HG02642 (cell line): ENCODE measurements around the gene PGS1.

Experiments
- ATAC-seq: cut with Tn5 transposase; IDR thresholded peaks from one replicate; pipeline ENCODE4 v1.9.1; 2021; ENCODE audit warnings: mild to moderate bottlenecking; ENCODE audit not compliant: unreplicated experiment, poor library complexity

PGS1 gene

DNA sequence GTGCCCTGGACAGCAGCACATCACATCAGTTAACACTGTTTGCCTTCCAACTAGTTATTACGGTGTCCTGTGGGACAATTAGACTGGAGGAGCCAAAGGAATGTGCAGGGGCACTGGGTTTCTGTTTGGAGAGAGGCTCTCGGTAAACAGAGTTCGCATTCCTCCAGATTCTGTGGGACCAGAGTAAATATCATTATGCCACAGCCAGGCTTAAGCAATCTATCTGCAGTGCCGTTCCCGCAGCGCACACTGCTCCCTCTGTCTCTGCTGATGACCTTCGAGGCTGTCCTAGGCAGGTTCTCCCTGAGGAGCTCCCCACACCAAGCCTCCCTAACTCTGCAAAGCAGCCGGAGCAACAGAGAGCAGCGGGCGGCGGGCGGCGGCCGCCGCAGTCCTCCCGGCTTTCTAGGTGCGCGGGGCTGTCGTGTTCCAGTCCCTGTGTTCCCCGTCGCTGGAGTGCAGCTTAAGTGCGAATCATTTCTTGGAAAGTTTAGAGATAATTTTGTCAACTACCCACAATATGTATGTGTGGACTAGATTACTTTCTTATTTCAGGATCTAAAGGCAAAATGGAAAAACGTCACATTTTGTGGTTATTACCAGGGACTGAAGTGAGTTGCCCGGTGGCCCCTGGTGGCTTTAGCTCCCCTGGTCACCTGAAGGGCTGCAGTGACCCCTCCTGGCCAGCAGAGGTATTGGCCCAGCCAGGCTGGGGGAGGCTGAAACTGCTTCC lies 43.3 kb downstream of the PGS1 start:
- no peak for ATAC-seq

DNA sequence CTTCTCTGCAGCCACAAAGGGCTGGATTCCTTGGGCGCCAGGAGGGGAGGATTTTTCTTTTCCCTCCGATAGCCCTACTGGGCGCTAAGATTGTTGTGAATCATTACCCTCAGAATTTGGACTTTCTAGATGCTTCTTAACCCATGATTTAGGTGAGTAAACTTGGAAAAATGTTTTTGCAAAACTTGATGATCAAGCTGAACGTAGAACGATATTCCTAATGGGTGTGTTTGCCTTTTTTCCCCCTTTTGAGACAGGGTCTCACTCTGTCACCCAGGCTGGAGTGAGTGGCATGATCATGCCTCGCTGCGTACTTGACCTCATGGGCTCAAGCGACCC lies 43.8 kb downstream of the PGS1 start:
- ATAC-seq = no peak

DNA sequence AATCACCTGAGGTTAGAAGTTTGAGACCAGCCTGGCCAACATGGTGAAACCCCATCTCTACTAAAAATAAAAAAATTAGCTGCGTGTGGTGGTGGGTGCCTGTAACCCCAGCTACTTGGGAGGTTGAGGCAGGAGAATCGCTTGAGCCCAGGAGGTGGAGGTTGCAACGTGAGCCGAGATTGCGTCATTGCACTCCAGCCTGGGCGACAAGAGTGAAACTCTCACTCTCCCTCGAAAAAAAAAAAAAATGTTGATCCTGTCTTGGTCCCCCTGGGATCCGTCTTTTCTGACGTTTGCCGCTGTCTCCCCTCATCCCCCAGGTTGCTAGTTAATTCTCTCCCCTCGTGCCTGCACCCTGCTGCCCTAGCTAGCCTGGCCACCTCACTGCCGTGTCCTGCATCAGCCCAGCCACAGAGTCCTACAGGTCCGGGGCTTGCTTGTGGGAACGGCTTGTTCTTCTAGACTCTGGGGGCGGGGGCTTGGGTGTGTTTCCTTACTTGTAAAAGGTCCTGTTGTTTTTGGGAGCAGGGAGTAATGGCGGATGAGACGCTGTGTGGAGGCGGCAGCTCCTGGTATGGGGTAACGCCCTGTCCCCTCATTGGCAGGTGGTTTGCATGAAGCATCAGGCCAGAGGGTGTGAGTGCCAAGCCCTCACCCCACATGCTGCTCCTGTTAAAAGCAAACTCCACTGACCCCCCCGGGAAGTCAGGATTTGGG lies 44.6 kb downstream of the PGS1 start:
- no peak for ATAC-seq

DNA sequence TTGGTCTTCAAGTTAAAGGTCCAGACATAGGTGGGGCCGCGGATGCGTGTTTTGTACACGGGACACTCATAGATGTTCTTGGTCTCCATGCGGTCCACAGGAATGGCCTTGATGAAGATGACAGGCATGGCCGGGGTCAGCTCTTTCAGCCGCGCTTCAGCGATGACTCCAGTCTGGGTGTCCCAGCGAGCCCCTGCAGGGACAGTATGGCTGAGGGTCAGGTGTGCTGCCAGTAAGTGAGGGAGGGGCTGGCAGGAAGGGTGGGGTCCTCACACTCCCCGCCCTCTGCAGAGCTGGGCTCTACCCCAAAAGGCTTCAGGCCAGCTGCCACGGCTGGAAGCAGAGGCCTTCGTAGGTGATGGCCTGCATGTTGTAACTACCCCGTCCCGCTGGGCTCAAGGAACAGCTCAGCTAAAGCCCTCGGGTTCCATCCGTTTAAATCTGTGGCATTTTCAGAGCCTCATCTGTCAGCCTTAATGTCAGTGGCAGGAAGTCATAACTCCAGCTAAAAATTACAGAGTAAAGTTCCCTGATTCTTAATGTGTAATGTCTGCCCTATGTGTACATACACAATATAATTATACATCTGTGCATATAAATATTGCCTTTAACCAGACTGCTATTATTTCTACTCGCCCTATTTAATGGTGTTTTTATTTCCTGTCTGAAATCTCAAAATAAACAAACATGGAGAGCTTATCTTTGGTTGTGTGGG lies 45.7 kb downstream of the PGS1 start:
- ATAC-seq = no peak

DNA sequence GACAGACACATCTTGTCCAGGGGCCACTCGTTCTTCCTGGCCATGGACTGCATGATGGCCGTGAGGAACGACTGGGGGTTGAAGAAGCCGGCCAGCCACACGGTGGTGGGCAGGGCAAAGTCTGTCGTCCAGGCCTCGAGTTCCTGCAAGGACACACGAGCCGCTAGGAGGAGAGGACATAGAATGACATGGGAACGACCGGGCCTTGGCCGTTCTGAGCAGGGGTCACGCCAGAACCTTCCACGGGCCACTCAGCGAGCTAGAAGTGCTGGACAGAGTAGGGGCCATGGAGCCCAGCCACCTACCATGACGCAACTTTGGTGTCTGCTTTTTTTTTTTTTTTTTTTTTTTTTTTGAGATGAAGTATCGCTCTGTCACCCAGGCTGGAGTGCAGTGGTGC lies 47.0 kb downstream of the PGS1 start:
- no peak for ATAC-seq

DNA sequence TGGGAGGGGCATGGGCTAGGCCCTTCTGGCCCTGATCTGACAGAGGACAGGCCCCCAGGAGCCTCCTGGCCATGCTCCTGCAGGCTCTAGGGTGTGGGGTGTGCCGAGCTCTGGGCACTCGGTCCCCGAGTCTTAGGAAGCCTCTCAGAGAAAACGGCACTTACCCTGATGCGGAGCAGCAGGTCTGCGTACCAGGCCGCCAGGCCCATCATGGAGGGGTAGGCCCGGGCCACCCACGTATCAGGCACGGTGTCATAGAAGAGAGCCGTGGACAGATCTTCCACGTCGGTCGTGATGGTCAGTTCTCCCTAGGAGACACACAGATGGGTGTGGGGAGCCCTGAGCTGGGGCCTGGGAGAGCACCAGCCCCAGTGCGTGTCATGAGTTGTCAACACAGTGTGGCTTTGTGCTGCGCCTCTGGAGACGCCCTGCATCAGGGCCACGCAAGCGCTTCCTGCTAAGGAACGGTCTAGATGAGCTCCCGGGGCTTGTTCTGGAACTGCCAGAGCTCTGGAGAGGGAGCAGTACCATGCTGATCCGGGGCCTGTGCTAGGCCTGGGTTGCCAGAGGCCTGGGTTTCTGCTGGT lies 47.9 kb downstream of the PGS1 start:
- no peak for ATAC-seq

DNA sequence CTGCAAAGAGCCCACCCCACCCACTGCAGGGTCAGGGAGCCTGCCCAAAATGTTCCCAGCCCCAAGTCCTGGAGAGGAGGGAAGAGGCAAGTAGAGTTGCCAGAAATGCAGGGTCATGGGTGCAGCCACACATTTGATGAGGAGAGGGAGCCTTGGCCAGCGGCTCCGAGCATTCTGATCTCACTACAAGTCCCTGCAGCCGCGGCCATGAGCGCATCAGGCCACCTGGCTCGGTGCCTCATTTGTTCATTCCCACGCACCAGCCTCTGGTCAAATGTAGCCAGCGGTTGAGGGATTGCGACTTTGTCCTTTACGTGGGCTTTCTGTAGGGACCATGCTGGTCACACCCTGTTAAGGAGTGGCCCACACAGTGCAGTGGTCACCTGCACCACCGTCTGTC lies 48.7 kb downstream of the PGS1 start:
- ATAC-seq = no peak

DNA sequence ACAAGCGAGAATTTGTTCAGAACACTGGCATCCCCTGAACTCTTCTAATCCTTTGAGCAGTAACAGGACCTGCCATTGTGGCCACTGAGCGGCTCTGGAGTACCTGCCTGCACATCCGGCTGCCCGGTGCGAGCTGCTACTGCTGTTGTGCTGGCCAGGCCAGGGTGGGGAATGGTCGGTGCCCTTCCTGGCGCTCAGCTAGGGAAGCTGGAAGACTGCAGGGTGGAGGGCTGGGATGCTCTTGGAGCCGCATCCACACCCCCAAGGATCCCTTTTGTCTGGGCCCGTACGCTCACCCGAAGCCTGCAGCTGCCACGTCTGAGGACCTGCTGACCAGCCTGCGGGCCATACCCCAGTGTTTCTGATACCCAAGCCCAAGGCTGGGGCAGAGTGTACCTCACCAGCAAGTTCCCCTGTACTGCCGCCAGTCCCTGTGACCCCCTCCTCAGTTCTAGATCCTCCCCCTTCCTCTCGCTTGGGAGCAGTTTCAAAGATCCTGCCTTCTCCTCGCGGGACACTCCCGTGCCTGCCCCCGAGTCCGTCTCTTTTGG lies 49.7 kb downstream of the PGS1 start:
- ATAC-seq = no peak

DNA sequence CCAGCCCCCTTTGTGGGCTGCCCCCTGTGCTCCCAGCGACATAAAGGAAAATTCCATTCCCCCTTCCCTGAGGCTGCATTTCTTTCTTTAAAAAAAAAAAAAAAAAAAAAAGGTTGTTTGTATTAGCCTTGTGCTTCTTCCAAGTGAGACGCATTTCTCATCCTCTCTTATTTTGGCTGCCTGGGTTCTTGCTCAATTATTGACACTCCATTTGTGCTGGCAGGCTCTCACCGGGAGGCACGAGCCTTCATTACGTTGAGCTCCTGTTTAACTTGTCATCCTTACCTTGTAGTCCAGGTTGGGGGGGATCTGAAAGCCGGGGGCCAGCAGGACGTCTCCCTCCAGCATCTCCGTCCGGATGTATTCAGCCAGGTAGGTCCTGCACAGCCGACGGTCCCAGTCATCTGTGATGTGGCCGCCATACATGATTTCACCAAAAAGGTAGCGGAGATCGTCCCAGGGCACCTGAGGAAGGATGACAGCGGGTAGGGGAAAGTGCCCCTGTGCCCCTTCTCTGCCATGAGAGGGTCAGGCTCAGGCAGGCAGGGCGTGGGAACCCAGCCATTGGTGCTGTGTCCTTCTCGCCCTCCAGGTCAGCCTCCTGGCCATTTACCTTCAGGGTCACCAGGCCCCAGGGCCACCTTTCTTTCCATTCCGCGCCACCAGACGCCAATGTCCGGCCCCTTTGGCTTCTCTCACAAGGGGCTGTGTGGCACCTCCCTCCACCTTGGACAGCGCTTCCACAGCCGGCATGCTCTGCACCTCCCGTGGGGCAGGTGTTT lies 50.6 kb downstream of the PGS1 start:
- no peak for ATAC-seq

DNA sequence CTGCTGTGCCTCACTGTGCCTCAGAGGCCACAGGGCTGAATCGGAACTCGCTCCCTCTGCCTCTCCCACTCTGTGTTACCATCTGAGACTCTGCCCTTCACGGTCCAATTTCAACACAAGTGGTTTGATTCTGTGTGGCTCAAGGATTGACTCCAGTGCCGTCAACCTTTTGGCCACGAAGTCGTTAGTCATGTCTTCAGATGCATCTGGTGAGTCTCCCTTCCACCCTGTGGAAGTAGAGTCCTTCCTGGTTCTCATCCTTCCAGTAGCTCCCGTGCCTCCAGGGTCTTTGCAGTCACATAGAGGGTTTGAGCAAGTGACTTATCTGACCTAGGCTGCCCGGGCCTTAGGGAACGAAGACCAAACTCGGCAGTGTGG lies 51.2 kb downstream of the PGS1 start:
- ATAC-seq = no peak

DNA sequence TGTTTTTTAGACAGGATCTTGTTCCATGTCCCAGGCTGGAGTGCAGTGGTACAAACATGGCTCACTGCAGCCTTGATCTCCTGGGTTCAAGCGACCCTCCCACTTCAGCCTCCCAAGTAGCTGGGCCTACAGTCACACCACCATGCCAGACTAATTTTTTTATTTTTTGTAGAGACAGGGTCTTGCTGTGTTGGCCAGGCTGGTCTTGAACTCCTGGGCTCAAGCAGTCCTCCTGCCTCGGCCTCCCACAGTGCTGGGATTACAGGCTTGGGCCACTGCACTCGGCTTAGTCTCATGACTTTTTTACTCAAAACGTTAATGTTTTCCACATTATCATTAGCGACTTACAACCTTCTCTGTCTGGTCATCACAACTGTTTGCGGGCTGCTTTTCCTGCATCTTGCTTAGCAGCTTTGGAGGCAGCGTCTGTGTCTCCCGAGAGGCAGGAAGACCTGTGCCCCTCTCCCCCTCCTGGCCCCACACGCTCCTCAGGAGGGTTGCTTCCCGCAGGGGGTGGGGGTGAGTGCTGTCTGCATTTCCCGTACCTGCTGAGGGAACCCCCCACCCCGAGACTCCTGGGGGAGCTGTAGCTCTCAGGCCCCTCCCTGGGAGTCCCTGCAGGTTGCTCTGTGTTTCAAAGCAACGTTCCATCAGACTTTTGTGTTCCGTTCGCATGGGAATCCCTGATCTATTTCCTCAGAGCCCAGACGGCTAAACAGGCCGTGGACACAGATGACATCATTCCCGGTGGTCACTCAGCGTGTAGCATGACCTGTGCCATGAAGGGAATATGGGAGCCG lies 52.6 kb downstream of the PGS1 start:
- no peak for ATAC-seq

DNA sequence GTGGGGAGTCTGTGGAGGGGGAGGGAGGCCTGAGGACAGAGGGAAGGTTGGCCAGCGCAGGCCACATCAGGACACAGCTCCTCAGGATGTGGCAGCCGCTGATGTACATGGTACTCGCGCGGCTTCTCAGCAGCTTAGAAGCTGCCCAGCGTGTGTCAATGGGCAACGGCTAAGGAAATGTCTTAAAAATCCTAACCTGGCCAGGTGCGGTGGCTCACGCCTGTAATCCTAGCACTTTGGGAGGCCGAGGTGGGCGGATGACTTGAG lies 53.2 kb downstream of the PGS1 start:
- ATAC-seq = no peak

DNA sequence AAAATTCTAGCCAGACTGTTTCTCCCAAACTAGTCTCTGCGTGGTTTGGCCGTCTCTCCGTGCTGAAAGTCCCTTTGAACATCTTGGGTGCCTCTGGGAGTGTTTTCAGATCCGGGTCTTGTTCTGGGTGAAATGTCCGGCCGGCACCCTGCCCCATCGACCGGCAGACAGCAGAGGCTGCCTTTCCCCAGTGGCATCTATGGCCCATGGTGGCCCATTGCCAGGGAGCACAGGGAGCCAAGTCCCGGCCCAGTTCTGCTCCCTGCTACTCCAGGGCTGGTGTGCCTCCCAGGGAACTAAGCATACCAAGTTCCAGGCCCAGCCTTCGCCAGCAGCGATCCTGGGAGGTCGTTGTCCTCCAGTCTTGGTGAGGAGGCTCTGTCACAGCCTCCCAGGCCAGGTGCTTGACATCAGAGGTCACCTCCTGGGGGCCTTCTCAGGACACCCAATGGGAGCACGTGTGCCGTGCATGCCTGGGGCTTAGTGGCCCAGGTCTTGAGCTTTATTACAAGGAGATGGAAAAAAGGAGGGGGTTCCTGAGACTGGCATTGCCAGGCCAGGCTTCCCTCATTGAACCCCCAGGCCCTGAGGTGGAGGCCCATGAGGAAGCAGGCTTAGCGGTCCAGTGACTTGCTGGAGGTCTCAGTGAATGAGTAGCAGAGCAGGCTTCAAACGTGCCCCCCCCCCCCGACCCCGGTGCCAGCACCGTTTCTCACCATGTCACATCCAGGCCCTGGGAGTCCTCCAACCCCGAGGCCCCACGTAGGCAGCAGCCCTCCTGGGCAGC lies 54.0 kb downstream of the PGS1 start:
- no peak for ATAC-seq

DNA sequence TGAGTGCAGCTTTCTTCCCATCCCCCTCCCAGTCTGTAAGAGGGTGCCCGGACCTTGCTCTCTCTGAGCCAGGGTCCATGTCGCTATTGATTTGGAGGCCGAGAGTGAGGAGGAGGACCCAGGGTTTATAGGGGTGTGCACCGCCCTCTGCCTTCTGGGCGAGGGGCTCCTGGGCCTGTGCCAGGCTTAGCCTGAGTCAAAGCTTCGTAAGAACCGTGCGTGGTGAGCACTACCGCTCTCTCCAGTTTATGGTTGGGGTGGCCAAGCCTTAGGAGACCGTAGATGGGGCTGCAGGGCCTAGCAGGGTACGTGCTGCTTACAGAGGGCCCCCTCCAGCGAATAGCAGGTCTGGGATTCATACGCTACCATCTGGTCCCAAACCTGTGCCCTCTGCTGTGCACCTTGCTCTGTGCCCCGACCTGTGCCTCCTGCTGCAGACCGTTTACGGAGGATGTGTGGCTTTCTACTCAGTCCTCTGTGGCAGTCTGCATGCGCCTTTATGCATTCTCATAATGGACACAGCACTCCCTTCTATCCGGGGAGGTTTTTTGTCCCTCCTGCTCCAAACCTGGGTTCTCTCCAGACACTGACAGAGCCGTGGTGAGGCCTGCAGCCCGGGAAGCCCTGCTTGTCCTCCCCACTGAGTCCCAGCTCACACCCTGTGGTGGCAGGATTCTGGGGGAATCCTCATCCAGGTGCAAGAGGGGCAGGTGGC lies 54.7 kb downstream of the PGS1 start:
- no peak for ATAC-seq

DNA sequence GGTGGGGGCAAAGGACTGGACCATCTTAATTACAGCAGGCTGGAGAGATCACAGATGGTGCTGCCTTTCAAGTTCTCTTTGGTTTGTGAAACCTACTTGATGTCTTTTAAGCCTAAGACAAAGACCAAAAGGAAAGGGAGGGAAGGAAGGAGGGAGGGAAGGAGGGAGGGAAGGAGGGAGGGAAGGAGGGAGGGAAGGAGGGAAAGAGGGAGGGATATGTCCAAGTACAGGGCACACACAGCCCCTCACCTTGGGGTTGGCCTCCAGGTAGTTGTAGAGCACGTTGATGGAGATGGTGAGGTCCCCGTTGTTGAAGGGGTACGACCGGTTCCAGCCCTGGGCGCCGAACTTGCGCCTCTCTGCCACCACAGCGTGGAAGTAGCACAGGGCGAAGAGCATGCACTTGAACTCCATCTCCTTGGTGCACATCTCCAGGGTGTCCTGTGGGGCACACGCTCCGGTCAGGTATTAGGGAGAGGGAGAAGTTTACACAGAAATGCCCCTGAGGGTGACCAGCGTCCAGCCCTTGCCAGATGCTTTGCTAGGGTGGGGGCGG lies 55.4 kb downstream of the PGS1 start:
- ATAC-seq = no peak

DNA sequence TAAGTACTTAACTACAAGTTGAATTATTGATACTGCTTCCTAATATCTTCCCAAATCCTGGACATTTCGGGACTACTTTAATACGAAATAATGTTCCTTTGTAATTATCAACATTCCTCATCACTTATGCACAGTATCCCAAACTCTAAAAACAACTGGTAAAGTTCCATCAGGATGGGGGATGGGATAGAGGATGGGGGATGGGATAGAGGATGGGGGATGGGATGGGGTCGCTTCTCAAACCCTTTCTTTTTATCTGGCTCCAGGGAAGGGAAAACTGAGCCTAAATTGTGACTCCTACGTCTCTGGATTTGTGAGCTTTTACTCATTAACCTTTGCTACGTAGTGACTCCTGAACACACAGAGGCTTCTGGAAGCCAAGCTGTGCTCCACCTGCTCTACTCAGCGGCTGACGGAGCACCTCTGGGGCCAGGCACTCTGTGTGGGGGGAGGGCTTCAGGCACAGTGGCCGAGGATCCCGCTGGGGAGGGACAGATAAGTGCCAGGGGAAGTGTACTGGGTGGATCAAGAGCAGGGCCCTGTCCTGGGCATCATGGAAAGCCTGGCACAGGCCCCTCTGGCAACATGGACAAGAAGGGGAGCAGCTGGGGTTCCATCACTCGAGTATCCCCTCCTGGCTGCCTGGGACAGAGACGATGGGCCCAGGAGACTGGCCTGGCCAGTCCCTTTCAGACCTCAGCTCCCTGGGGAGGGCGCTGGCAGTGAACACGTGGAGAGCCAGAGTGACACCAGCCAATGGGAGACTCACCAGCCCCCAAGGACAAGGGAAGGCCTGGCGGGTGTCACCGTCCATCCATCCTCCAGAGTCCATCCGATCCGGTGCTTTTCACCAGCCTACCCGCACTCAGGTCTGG lies 56.2 kb downstream of the PGS1 start:
- ATAC-seq = no peak
